ENCODE data around the gene PKN2. TPM values are rescaled to one million over a fixed set of nuclear protein-coding genes. Genes with fewer than 3 reads are reported as not detected.

Gene PKN2
- total and polyA plus RNA-seq, 2 of the 8 experiments (the other 6 are each of a cell fraction or from before 2014, with no cell fraction given): 7.8 to 32.0 TPM

GRCh38 chr1:88744142-88744541, 60.1 kb downstream of the PKN2 start (continued):
- TF ChIP-seq CHD7 (IDR thresholded peaks at IDR 0.05; ENCODE audit: insufficient replicate concordance, low read length): no peak
- TF ChIP-seq TEAD4 (IDR thresholded peaks at IDR 0.05; ENCODE audit: low read depth, low read length): no peak
- no peak for TF ChIP-seq KDM4A (IDR thresholded peaks at IDR 0.05; ENCODE audit: low read depth, low read length, severe bottlenecking)
- TF ChIP-seq BCL11A (IDR thresholded peaks at IDR 0.05; ENCODE audit: low read depth in 2 of 2, low read length in 2 of 2): no peak
- no peak for TF ChIP-seq EP300 (IDR thresholded peaks at IDR 0.05; ENCODE audit: borderline replicate concordance in 1 of 2, low read depth in 2 of 2, low read length in 2 of 2)
- TF ChIP-seq RXRA (IDR thresholded peaks at IDR 0.05; ENCODE audit: insufficient read depth, low read depth, low read length): no peak
- no peak for TF ChIP-seq SIN3A (conservative IDR thresholded peaks at IDR 0.05 in 1 of 2, IDR thresholded peaks at IDR 0.05 in 1 of 2; ENCODE audit: low read depth in 1 of 2, low read length in 2 of 2)
- TF ChIP-seq RBBP5 (IDR thresholded peaks at IDR 0.05; ENCODE audit: borderline replicate concordance, low read depth, low read length): no peak
- no peak for TF ChIP-seq FOSL1 (IDR thresholded peaks at IDR 0.05; ENCODE audit: insufficient read depth, low read depth, low read length)
- no peak for TF ChIP-seq CHD2 (IDR thresholded peaks at IDR 0.05; ENCODE audit: low read length)
- no peak for TF ChIP-seq CBX8 (IDR thresholded peaks at IDR 0.05; ENCODE audit: borderline replicate concordance, low read depth, low read length)
- TF ChIP-seq SRF (IDR thresholded peaks at IDR 0.05; ENCODE audit: low read depth, low read length): no peak

Measured in H1 (cell line).